Heart left ventricle (tissue), 13 donors: ENCODE measurements around the gene COBL.

Experiments
- CTCF ChIP-seq, 12 donors: fragments of 200-600 bp; sonication (generic) in 4 of 12; IDR thresholded peaks; one replicate each; pipeline versions ENCODE4 v1.5.0 to v1.8.0; 2018 to 2022; ENCODE audit warnings: antibody characterized with exemption in 12 of 12, mild to moderate bottlenecking in 5 of 12
- POLR2A ChIP-seq, 2 donors: fragments of 450-650 bp; IDR thresholded peaks; one replicate each; pipeline ENCODE4 v1.6.1; 2017; ENCODE audit warnings: antibody characterized with exemption in 2 of 2, mild to moderate bottlenecking in 2 of 2, moderate library complexity in 2 of 2
- donor health status: ischemic (EF 13 %, LVEDD 7.1; RV severe dilation, severe dysfunction).
- donor health status: DM: no; HTN: yes; CAD: no.
- donor health status: DM: no; HTN: no; CAD: no.
- donor health status: ischemic (EF 25% LVEDD 6.9; RV normal size, moderate dysfunction).
- donor health status: ischemic (EF 25% LVEDD 5.7; RV mildly dilated, moderate dysfunction).
- donor health status: ischemic (EF 35%, LVEDD 5.7; RV mildly dilated, moderate dysfunction).
- donor health status: nonischemic (EF 11% LVEDD 7.7; RV severe dilation, severe dysfunction).
- donor health status: DM: yes; HTN: yes; CAD: no.
- donor health status: PGD.
- donor health status: ischemic (EF 29% LVEDD 5.4; RV normal size, mild dysfunction).
- donor health status: nonischemic (EF 23%, LVEDD 6.1; RV moderate dilation, normal function).

GRCh38 chr7:51123322-51124019 is 193.1 kb downstream of the COBL start:
- TF ChIP-seq CTCF (IDR thresholded peaks at IDR 0.05), result no peak
- TF ChIP-seq POLR2A (IDR thresholded peaks at IDR 0.05), result no peak
